HG02571 (cell line): ENCODE measurements around the gene MANSC4.

ENCODE experiments used
- ATAC-seq: cut with Tn5 transposase; IDR thresholded peaks from one replicate; pipeline ENCODE4 v1.9.1; 2021; ENCODE audit warnings: mild to moderate bottlenecking, moderate library complexity; ENCODE audit not compliant: unreplicated experiment

The MANSC4 gene

DNA sequence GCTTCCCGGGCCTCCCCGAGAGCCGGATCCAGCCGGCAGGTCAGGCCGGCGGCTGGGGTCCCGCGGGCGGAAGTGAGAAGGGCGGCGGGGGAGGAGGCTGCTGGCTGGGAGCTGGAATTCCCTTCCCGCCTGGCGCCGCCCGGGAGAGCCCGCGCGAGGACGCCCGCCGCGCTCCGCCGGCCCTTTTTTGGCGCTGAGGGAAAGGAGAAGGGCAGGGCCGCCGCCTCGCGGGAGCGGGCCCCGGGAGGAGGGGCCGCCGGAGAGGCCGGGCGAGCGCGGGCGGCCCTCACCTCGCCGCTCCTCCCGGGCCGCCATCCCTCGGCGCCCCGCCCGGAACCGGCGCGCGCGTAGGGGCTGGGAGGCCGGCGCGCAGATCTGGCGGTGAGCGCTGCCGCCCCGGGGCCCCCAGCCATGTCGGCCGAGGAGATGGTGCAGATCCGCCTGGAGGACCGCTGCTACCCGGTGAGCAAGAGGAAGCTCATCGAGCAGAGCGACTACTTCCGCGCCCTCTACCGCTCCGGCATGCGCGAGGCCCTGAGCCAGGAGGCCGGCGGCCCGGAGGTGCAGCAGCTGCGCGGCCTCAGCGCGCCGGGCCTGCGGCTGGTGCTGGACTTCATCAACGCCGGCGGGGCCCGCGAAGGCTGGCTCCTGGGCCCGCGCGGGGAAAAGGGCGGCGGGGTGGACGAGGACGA lies at the start of gene MANSC4, which contains the start of gene KLHL42:
TSS of gene MANSC4 (minus strand) at position 317 of the 692 bp plus-strand sequence. CDS start 8,960 bp downstream, outside the sequence.
TSS of gene KLHL42 (plus strand) at position 314 of the 692 bp plus-strand sequence. CDS start at position 412, 98 bp downstream.
- ATAC-seq, result peak; percentile 72

GRCh38 chr12:27828196-27828595 lies 48.2 kb upstream of the MANSC4 start:
- ATAC-seq, result no peak

DNA sequence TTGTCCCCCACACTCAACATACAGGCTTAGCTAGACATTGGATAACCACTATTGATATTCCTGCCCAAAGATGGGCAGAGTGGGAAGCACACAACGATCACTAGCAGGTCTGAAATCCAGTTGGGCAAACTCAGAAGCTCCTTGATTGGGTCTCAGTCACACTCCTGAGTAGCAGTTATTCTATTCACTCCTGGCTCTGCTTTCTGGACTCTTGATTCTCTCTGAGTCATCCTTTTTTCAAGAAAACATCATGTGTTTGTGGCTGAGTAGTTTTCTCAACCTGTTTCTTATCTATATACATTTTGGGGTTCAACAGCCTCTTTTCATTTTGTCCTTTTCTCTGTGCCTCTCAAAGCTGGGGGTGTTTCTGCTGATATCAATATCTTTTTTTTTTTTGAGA lies 46.0 kb upstream of the MANSC4 start:
- ATAC-seq, result no peak

DNA sequence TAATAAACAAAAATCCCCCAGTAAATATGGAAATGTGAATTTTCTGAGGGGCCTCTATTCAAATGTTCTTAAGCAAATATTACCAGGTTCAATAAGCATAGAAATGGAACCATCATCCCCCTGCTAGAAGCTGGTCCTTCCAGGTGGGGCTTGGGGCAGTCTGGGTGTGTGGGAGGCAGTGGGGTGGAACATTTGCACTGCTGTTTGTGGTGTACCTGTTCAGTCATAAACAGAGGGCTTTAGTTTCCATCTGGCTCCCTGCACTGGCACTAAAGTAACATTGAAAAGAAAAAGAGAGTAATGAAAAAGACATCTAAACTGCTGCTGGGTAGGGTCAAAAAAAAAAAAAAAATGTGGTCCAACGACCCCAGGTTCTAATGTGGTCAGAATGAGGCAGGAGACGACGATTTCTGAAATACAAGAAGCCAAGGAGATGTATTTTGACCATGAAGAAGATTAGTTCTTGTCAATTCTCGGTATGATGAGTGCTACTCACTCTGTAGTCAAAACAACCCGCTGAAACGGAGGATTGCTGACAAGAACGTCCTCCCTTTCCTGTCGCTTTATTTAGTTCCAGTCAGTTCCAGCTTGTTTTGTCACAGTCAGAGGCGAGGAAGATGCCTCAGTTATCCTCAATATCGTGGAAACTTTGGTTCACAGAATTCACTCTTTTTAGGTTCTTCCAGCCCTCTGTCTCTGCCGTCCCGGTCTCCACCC lies 44.2 kb upstream of the MANSC4 start:
- ATAC-seq, result peak; percentile 73

DNA sequence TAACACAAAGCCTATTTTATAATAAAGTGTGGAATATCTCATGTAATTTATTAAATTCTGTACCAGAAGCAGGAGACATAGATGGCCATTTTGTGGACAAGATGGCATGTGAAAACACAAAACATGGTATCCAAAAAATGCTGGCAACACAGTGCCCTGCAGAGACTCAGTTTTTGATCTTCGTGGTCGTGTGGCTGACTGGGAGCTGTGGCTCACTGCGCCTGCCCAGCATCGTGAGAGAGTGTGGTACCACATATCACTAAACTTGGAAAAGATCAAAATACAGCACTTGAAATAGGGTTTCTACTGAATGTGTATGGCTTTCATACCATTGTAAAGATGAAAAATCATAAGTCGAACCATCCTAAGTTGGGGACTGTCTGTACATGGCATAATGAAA lies 43.0 kb upstream of the MANSC4 start:
- ATAC-seq, result no peak

GRCh38 chr12:27822076-27822712 lies 42.2 kb upstream of the MANSC4 start:
- peak; percentile 66 for ATAC-seq

- no peak for ATAC-seq
These were observed 41.4 kb upstream of the MANSC4 start for GRCh38 chr12:27821259-27821973.

GRCh38 chr12:27820564-27820963 lies 40.5 kb upstream of the MANSC4 start:
- no peak for ATAC-seq

DNA sequence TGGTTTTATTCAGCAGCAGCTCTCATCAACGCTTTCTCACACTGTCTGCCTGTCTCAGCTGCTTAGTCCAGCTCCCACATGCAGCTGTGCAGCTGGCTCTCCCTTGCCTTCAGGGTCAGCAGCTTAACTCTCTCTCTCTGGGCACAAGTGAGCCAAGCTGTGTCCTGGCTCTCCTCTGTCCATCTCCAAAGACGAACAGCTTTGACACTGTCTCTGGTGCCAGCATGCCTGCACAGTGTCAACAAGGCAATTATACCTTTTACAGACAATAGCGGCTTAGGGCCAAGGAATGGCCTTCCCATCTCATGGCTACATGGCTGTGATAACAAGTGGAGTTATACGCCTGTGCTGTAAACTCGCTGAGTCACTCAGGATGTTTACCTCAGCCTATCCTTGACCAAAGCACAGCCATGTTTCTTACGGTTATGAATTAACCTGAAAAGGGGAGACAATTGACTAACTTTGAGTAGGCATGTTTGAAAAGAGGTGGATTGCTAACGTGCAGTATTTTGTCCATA lies 38.4 kb upstream of the MANSC4 start:
- no peak for ATAC-seq

DNA sequence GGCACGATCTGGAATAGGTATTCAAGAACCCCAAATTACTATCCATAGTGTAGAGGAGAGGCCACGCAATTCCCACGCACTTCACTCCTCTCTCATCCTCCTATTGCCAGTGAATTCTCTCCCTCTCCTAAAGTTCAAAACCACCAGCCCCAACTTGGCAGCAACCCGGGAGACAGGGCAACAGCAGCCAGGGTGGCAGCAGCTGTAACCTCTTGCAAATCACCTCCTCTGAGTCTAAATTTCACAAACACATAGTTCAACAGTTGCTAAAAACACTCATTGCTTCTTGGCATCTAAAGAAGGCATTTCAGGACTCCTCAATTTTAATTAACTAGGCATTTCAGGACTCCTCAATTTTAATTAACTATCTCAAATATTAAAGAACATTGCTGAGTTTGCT lies 37.7 kb upstream of the MANSC4 start:
- no peak for ATAC-seq

- no peak for ATAC-seq
These were observed 35.0 kb upstream of the MANSC4 start for GRCh38 chr12:27814851-27815591.

DNA sequence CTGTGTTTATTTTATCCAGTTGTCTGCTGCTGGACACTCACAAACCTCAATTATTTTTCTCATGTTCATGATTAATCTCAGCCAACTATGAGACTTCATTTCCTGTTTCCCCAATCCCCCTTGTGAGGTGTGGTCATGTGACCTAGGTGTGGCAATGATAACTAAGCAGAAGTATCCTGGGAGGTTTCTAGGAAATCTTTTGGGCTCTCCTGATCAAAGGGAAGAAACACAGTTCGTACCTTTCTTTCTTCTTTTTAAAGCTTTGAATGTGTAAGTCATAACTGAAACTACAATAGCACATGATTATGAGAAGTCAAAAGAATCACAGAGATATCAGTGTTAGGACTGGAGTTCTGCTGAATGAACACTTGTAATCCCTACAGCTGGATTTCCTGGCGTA lies 34.4 kb upstream of the MANSC4 start:
- no peak for ATAC-seq

GRCh38 chr12:27812502-27812901 lies 32.5 kb upstream of the MANSC4 start:
- ATAC-seq, result no peak

DNA sequence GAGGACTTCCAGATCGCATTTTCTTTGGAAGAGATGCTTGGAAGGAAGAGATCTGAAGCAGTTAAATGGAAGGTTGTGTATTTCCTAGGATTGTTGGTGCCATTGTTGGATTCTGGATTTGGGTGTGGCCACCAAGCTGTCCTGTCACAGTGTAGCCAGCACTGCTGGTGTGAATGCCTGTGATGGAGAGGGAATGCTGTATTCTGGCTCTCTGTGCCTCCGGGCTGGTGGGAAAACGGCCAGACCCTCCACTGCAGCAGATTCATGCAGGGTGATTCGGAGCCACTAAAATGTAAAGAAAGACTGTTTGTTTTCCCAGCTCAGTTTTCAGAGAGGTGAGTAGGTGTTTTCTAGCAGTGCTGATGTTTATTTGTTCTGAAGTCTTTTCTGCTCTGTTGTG lies 30.7 kb upstream of the MANSC4 start:
- ATAC-seq, result no peak

DNA sequence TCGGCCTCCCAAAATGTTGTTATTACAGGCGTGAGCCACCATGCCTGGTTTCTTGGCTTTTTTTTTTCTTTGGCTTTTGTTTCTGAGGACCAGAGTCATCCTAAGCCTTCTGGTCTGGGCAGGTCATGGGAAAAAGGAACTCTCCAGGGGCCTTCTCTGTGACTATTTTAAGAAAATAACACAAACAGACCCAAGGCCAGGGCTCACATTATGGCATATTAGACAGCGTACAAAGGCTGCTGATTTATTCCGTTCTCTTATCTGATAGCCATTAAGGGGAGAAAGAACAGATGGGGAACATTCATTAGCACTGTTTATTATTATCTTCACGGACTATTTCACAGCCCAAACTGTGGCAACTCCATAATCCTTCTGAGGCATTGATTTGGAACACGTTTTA lies 28.8 kb upstream of the MANSC4 start:
- ATAC-seq, result no peak

GRCh38 chr12:27807063-27807703 lies 27.1 kb upstream of the MANSC4 start:
- no peak for ATAC-seq

DNA sequence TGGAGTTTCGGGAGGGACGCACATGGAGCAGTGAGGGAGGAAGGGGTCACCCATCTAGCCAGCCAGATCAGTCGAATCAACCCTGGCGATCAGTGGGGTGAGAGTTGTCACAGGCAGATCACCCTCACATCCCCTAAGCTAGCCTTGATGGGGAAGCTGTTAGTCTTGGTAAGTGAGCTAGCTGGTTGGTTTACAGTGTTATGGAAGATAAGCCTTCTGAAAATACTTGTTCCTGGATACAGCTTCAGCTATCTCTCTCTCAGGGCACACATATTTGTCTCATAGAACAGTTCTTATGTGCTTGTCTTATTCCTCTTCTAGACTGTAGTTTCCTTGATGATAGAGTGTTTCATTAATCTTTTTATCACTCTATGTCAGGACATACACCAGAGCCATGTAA lies 26.2 kb upstream of the MANSC4 start:
- ATAC-seq, result no peak

DNA sequence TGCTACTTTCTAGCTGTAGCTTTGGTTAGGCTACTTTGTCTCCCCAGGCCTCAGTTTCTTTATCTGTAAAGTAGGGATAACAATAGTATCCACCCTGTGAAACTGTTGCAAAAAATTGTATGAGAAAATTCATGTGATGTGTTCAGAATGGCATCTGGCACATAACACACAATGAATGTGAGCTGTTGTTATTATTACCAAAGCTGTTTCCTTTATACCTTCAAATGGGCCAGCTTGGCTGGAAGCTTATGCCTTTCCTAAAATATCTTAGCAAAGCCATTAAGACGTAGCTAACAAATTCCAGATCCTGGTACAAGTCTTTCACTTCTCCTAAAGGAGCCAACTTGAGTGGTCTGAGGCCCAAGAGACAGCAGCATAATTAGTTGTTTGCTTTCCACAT lies 25.2 kb upstream of the MANSC4 start:
- ATAC-seq, result no peak

GRCh38 chr12:27802936-27803335 lies 22.9 kb upstream of the MANSC4 start:
- ATAC-seq, result no peak

DNA sequence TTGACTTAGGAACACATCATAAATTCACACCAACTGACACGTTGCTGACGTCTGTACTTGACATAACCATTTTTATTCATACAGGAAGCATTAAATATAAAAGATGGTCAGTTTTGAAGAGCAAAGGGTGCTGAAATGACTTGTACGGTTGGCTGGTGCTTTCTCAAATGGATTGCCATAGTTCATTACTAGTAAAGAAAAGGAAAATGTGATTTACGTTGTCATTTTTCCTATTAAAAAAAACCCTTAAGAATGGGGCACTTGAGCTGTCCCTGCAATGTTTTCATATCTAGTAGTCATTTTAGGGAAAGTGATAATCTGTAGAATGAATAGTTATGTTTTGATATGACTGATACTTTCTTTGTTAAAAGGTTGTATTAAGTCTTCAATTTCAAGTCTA lies 22.5 kb upstream of the MANSC4 start:
- no peak for ATAC-seq
